Measurements from ENCODE around the gene HS3ST3A1.

GRCh38 chr17:13475574-13476223, 126.0 kb downstream of the HS3ST3A1 start:
- no peak for TF ChIP-seq EZH2 (IDR thresholded peaks at IDR 0.05; ENCODE audit: borderline replicate concordance)
- no peak for TF ChIP-seq CTCF (IDR thresholded peaks at IDR 0.05; ENCODE audit: poor library complexity)
- TF ChIP-seq EZH2phosphoT487 (IDR thresholded peaks at IDR 0.05; ENCODE audit: low read depth, severe bottlenecking, unreplicated experiment): no peak
